CD4-positive, alpha-beta T cell (primary cell): ENCODE data around the gene MYH6. TPM values are rescaled to one million over a fixed set of nuclear protein-coding genes. Genes with fewer than 3 reads are reported as not detected.

Experiments used
- ATAC-seq: fragments of 200-7000 bp; cut with Tn5 transposase; one replicate; pipeline ENCODE4 v1.10.0; 2022; ENCODE audit warnings: mild to moderate bottlenecking; ENCODE audit not compliant: poor library complexity
- CTCF ChIA-PET: fragments of 350-600 bp; sonication (Branson Sonifier 250); formaldehyde crosslinking; loops from one replicate; lab custom pipeline; 2021; ENCODE audit warnings: antibody characterized with exemption, inconsistent platforms; lab: Charles Lee
- POLR2A ChIA-PET: fragments of 350-600 bp; sonication (Branson Sonifier 250); formaldehyde crosslinking; loops from one replicate; lab custom pipeline; 2021; ENCODE audit warnings: antibody characterized with exemption, inconsistent platforms; lab: Charles Lee
- DNase-seq, 14 experiments: peaks; one replicate each; pipeline ENCODE4 v3.0.0-alpha.2; 2013 to 2020; ENCODE audit warnings: mixed read lengths in 2 of 14
- H3K27ac ChIP-seq, 2 donors: one replicate each; pipeline versions ENCODE4 v1.5.1 to v1.7.0; 2013; ENCODE audit warnings: low read length in 2 of 2, low read depth in 1 of 2, mild to moderate bottlenecking in 1 of 2
- H3K27me3 ChIP-seq, 2 experiments: 1 replicate in 1 of 2; 2 replicates in 1 of 2; pipeline versions ENCODE4 v1.6.1 to v1.7.0; 2013; ENCODE audit warnings: low read length in 2 of 2, control low read depth in 1 of 2, mild to moderate bottlenecking in 1 of 2, moderate library complexity in 1 of 2; ENCODE audit not compliant: insufficient read depth in 2 of 2, control insufficient read depth in 1 of 2
- H3K36me3 ChIP-seq: one replicate; pipeline ENCODE4 v1.6.1; 2013; ENCODE audit warnings: low read length, control low read depth; ENCODE audit not compliant: insufficient read depth
- H3K4me1 ChIP-seq: one replicate; pipeline ENCODE4 v1.6.1; 2013; ENCODE audit warnings: low read length, control low read depth; ENCODE audit not compliant: insufficient read depth
- H3K4me3 ChIP-seq: one replicate; pipeline ENCODE4 v1.5.1; 2013; ENCODE audit warnings: mild to moderate bottlenecking, low read length, moderate library complexity
- H3K9me3 ChIP-seq, 2 experiments: 1 replicate in 1 of 2; 2 replicates in 1 of 2; pipeline versions ENCODE4 v1.6.1 to v1.7.0; 2013; ENCODE audit warnings: low read length in 2 of 2, mild to moderate bottlenecking in 2 of 2, control low read depth in 1 of 2, moderate library complexity in 1 of 2; ENCODE audit not compliant: control insufficient read depth in 1 of 2, insufficient read depth in 1 of 2
- H3K27ac Mint-ChIP-seq: one replicate; pipeline ENCODE4 v1.8.0; 2020; ENCODE audit warnings: mixed read lengths
- H3K27me3 Mint-ChIP-seq: one replicate; pipeline ENCODE4 v1.8.0; 2021; ENCODE audit warnings: mixed read lengths
- H3K36me3 Mint-ChIP-seq: one replicate; pipeline ENCODE4 v1.8.0; 2021; ENCODE audit warnings: low read depth, mixed read lengths
- H3K4me1 Mint-ChIP-seq: one replicate; pipeline ENCODE4 v1.8.0; 2021; ENCODE audit warnings: low read depth, mixed read lengths
- H3K4me3 Mint-ChIP-seq: one replicate; pipeline ENCODE4 v1.8.0; 2020; ENCODE audit warnings: mild to moderate bottlenecking, mixed read lengths
- H3K9me3 Mint-ChIP-seq: one replicate; pipeline ENCODE4 v1.8.0; 2020; ENCODE audit warnings: mixed read lengths
- intact Hi-C, 2 experiments: fragments of 100-400 bp; cut with DNase I in 1 of 2; cut with micrococcal nuclease in 1 of 2; formaldehyde crosslinking; loops; one replicate each; pipeline versions ENCODE4 v1.15.1 to v1.9.0; 2023 to 2025; cut with DNase I, micrococcal nuclease
- total RNA-seq, 174 experiments: library from RNA in 2 of 174; stranded (reverse) in 2 of 174; gene quantifications; one replicate each; pipeline ENCODE4 v1.2.3 and lab custom pipeline; 2021 to 2026
- TF ChIP-seq, protein P1 (sequence below): fragments of 200-600 bp; IDR thresholded peaks from one replicate; pipeline ENCODE4 v1.8.0; 2022; ENCODE audit warnings: antibody characterized with exemption, mild to moderate bottlenecking

MYH6 gene
- total RNA-seq, 2 experiments from 2014 or later: not detected

DNA sequence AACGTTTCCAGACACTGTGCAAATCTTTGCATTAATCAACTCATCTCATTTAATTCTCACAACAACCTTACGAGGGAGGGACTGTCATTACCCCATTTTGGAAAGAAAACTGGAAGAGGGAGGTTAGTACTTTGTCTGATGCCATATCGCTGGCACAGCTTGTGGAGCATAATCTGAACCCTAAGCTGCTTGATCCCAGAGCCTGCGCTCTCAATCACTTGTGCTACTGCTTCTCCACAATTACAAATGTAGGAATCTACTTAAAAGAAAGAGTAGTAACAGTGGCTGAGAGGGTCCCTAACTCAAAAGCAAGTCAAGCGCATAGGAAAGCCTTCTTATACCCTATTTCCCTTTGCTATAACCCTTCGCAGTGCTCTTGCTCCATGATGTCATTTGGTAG lies 46.3 kb downstream of the MYH6 start:
- no peaks in the 10 kb centered on the region for H3K36me3 Mint-ChIP-seq
- no peak for ATAC-seq
- ChIA-PET POLR2A (no interaction called here), CTCF (interaction anchor here (1.1 kb wide), 1 partner anchor 19 kb away, joined by 3 read pairs; no protein-coding TSS in a partner anchor)
- H3K27ac Mint-ChIP-seq: no peak overlapping the region
- DNase-seq: no peak
- peaks cover 8% of the 10 kb centered on the region for H3K4me1 ChIP-seq
- H3K9me3 ChIP-seq: peaks cover 0 to 9% of the 10 kb centered on the region in 2 experiments
- H3K4me3 Mint-ChIP-seq: no peak overlapping the region
- no peaks in the 10 kb centered on the region for H3K9me3 Mint-ChIP-seq
- intact Hi-C loops: no loop called here
- no peaks in the 10 kb centered on the region for H3K36me3 ChIP-seq
- TF ChIP-seq, protein P1, sequence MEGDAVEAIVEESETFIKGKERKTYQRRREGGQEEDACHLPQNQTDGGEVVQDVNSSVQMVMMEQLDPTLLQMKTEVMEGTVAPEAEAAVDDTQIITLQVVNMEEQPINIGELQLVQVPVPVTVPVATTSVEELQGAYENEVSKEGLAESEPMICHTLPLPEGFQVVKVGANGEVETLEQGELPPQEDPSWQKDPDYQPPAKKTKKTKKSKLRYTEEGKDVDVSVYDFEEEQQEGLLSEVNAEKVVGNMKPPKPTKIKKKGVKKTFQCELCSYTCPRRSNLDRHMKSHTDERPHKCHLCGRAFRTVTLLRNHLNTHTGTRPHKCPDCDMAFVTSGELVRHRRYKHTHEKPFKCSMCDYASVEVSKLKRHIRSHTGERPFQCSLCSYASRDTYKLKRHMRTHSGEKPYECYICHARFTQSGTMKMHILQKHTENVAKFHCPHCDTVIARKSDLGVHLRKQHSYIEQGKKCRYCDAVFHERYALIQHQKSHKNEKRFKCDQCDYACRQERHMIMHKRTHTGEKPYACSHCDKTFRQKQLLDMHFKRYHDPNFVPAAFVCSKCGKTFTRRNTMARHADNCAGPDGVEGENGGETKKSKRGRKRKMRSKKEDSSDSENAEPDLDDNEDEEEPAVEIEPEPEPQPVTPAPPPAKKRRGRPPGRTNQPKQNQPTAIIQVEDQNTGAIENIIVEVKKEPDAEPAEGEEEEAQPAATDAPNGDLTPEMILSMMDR: no peak
- peaks cover 15% of the 10 kb centered on the region in 2 experiments for H3K27me3 ChIP-seq
- no peak overlapping the region for H3K27ac ChIP-seq
- H3K4me1 Mint-ChIP-seq: no peaks in the 10 kb centered on the region
- H3K27me3 Mint-ChIP-seq: peaks cover 35% of the 10 kb centered on the region
- no peak overlapping the region for H3K4me3 ChIP-seq

DNA sequence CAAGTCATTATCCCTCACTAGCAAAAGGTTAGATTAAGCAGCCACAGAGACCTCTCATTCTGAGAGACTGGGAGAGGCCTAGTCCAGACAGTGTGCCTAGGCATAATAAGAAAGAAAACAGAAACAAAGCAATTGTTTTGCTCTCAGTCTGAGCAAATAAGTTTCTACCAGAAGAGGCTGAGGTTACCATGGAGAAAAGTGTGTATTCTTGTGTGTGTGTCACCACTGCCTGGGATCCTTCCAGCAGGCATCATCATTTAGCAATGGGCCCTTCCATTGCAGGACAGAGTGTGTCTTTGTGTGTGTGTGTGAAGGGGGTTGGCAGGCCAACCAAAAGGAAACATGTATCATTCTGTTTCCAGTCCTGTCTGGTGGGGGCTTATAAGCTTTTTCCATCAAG lies 46.8 kb downstream of the MYH6 start:
- Histone ChIP-seq H3K4me3 (no peak overlapping the region), H3K27me3 (peaks cover 11 to 15% of the 10 kb centered on the region in 2 experiments), H3K27ac (no peak overlapping the region), H3K9me3 (peaks cover 0 to 9% of the 10 kb centered on the region in 2 experiments), H3K36me3 (no peaks in the 10 kb centered on the region), H3K4me1 (peaks cover 8% of the 10 kb centered on the region)
- Mint-ChIP-seq H3K4me3 (no peak overlapping the region), H3K36me3 (no peaks in the 10 kb centered on the region), H3K4me1 (no peaks in the 10 kb centered on the region), H3K27me3 (peaks cover 34% of the 10 kb centered on the region), H3K9me3 (no peaks in the 10 kb centered on the region), H3K27ac (no peak overlapping the region)
- TF ChIP-seq, protein P1: no peak
- DNase-seq (no peak), ATAC-seq (no peak)
- ChIA-PET POLR2A (interaction anchor here (1.1 kb wide), 1 partner anchor 40 kb away, joined by 3 read pairs; the partner anchor contains the start of gene PABPN1), CTCF (no interaction called here)
- intact Hi-C loops: no loop called here

DNA sequence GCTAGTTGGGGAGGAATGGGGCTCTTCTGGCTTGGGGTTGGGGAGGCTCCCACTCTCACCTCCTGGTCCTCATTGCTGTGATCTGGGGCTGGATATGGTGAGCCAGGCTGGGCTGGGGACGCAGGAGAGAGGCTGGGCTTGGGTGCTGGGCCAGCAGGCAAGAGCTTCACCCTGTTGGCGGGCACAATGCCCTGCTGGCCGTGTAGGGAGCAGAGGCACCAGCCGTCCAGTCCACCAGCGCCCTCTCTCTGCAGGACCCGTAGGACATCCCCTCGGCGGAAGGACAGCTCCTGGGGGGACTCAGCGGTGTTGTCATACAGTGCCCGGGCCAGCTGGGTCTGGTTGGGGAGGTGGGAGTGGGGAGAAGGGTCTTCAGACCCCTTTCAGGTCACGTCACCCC lies 47.6 kb downstream of the MYH6 start:
- Histone ChIP-seq H3K4me1 (peaks cover 4% of the 10 kb centered on the region), H3K36me3 (no peaks in the 10 kb centered on the region), H3K27ac (no peak overlapping the region), H3K4me3 (no peak overlapping the region), H3K9me3 (peaks cover 0 to 9% of the 10 kb centered on the region in 2 experiments), H3K27me3 (peaks cover 8 to 17% of the 10 kb centered on the region in 2 experiments)
- CTCF ChIA-PET: no interaction called here
- Mint-ChIP-seq H3K4me1 (no peaks in the 10 kb centered on the region), H3K27ac (no peak overlapping the region), H3K4me3 (no peak overlapping the region), H3K36me3 (no peaks in the 10 kb centered on the region), H3K27me3 (peaks cover 41% of the 10 kb centered on the region), H3K9me3 (no peaks in the 10 kb centered on the region)
- POLR2A ChIA-PET: interaction anchor here (1.1 kb wide), 1 partner anchor 39 kb away, joined by 3 read pairs; the partner anchor contains the start of gene PABPN1
- ATAC-seq: no peak
- intact Hi-C loops: no loop called here
- no peak for DNase-seq
- TF ChIP-seq, protein P1: no peak
